Suprapubic skin (tissue), 3 donors: ENCODE measurements around the gene KRTAP3-3.

Experiments
- CTCF ChIP-seq, 2 donors: fragments of 200-600 bp in 1 of 2; fragments of 450-650 bp in 1 of 2; sonication (generic) in 1 of 2; IDR thresholded peaks; one replicate each; pipeline ENCODE4 v1.5.1; 2016 to 2019; ENCODE audit warnings: antibody characterized with exemption in 2 of 2, mild to moderate bottlenecking in 1 of 2, moderate library complexity in 1 of 2
- EP300 ChIP-seq: sonication (generic); formaldehyde crosslinking; IDR thresholded peaks from one replicate; pipeline ENCODE4 v1.6.1; 2017; ENCODE audit warnings: antibody characterized with exemption

GRCh38 chr17:40958086-40958953 is 35.6 kb downstream of the KRTAP3-3 start:
- TF ChIP-seq EP300 (no peak), CTCF (IDR thresholded peaks at IDR 0.05) (no peak)
